GM19193 (cell line): Measurements from ENCODE around the gene FAXC.

Experiments used
- POLR2A ChIP-seq: IDR thresholded peaks from 4 replicates; pipeline ENCODE4 v1.6.1; 2011; ENCODE audit not compliant: insufficient read depth, insufficient read length; ENCODE audit errors: extremely low read depth

The FAXC gene

GRCh38 chr6:99349171-99350141, at the start of gene FAXC:
TSS of gene FAXC (minus strand) at chr6:99349674. CDS start at chr6:99349372, 302 bp downstream.
- no peak for TF ChIP-seq POLR2A

- TF ChIP-seq POLR2A, result no peak
Measured at GRCh38 chr6:99397287-99397686, 47.8 kb upstream of the FAXC start.

- TF ChIP-seq POLR2A, result peak; percentile 56
Measured at GRCh38 chr6:99393698-99394531, 44.4 kb upstream of the FAXC start, which contains the start of gene COQ3. TSS of gene COQ3 (minus strand) at chr6:99394195. CDS start at chr6:99394179, 16 bp downstream.

- no peak for TF ChIP-seq POLR2A
Measured at GRCh38 chr6:99393366-99393697, 43.9 kb upstream of the FAXC start.

- no peak for TF ChIP-seq POLR2A
Measured at GRCh38 chr6:99390896-99391295, 41.4 kb upstream of the FAXC start.

- TF ChIP-seq POLR2A, result no peak
Measured at GRCh38 chr6:99384507-99384906, 35.0 kb upstream of the FAXC start.

- no peak for TF ChIP-seq POLR2A
Measured at GRCh38 chr6:99378636-99379035, 29.2 kb upstream of the FAXC start.

GRCh38 chr6:99369533-99369932, 20.1 kb upstream of the FAXC start:
- no peak for TF ChIP-seq POLR2A

GRCh38 chr6:99366852-99367251, 17.4 kb upstream of the FAXC start:
- no peak for TF ChIP-seq POLR2A

- no peak for TF ChIP-seq POLR2A
Measured at GRCh38 chr6:99364026-99364425, 14.6 kb upstream of the FAXC start.

- TF ChIP-seq POLR2A, result no peak
Measured at GRCh38 chr6:99362678-99363268, 13.3 kb upstream of the FAXC start.

GRCh38 chr6:99359800-99360199, 10.3 kb upstream of the FAXC start:
- no peak for TF ChIP-seq POLR2A

GRCh38 chr6:99356641-99357040, 7.2 kb upstream of the FAXC start:
- TF ChIP-seq POLR2A, result no peak

GRCh38 chr6:99354983-99355382, 5.5 kb upstream of the FAXC start:
- TF ChIP-seq POLR2A, result no peak

- TF ChIP-seq POLR2A, result no peak
Measured at GRCh38 chr6:99353126-99353525, 3.7 kb upstream of the FAXC start.
